ENCODE measurements around the gene NOS1AP. TPM values are rescaled to one million over a fixed set of nuclear protein-coding genes. Genes with fewer than 3 reads are reported as not detected.

NOS1AP gene
- total RNA-seq, 1 experiment from 2014 or later: 14.7 TPM

DNA sequence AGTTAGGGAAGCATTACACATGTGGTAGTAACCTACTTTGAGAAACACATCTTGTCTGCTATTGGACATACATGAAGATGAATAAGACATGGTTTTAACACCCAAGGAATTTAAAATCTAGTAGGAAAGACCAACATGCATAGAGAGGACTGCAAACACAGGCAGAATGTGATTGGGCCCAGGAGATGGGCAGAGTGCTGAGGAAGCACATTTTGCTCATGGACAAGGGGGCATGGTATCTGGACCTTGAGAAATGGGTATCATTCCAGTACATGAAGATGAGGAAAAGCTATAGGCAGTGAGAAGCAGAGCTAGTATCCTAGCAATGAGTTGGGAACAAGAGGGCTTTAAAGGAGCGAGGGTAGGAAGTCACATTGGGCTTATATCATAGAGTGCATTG, 164.4 kb downstream of the NOS1AP start (continued):
- TF ChIP-seq, protein P1, sequence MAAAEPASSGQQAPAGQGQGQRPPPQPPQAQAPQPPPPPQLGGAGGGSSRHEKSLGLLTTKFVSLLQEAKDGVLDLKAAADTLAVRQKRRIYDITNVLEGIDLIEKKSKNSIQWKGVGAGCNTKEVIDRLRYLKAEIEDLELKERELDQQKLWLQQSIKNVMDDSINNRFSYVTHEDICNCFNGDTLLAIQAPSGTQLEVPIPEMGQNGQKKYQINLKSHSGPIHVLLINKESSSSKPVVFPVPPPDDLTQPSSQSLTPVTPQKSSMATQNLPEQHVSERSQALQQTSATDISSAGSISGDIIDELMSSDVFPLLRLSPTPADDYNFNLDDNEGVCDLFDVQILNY (CRISPR knock-in tag; IDR thresholded peaks at IDR 0.05): no peak
- TF ChIP-seq ATF1 (CRISPR knock-in tag; IDR thresholded peaks at IDR 0.05): no peak

DNA sequence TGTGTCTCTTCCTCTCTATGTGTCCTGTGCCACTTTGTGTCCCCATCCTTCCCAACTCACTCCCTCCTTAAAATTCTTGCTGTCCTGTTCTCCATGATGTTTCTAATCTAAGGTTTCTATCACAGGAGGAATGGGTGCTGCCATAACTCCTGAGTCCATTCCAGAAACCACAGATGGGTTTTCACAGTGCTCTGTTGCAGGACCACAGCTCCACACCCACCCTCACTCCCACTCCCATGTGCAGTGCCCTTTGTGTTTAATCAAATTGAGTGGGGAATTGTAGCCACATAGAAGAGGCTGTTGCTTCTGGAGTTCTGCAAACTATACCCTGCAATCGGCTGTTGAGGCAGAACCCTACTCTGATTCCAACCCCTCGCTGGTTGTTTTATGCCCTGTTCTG, 165.1 kb downstream of the NOS1AP start:
- Mint-ChIP-seq H3K27me3 (ENCODE audit: low read depth) (no peaks in the 10 kb centered on the region), H3K4me1 (peaks cover 54% of the 10 kb centered on the region), H3K36me3 (no peaks in the 10 kb centered on the region), H3K4me3 (no peak overlapping the region), H3K9me3 (0 out of 2 replicates have a peak, but pooled peaks cover 3% of the 10 kb centered on the region), H3K27ac (no peak overlapping the region)
- ChIA-PET CTCF (no interaction called here), POLR2A (no interaction called here)
- TF ChIP-seq NFATC4 (CRISPR knock-in tag; IDR thresholded peaks at IDR 0.05): no peak
- no peak for TF ChIP-seq SMAD3 (CRISPR knock-in tag; IDR thresholded peaks at IDR 0.05; ENCODE audit: borderline replicate concordance)
- TF ChIP-seq, protein P1 (CRISPR knock-in tag; IDR thresholded peaks at IDR 0.05): no peak
- TF ChIP-seq, protein P2, sequence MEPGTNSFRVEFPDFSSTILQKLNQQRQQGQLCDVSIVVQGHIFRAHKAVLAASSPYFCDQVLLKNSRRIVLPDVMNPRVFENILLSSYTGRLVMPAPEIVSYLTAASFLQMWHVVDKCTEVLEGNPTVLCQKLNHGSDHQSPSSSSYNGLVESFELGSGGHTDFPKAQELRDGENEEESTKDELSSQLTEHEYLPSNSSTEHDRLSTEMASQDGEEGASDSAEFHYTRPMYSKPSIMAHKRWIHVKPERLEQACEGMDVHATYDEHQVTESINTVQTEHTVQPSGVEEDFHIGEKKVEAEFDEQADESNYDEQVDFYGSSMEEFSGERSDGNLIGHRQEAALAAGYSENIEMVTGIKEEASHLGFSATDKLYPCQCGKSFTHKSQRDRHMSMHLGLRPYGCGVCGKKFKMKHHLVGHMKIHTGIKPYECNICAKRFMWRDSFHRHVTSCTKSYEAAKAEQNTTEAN (CRISPR knock-in tag; IDR thresholded peaks at IDR 0.05): no peak
- TF ChIP-seq MXD4 (CRISPR knock-in tag; IDR thresholded peaks at IDR 0.05; ENCODE audit: borderline replicate concordance): no peak
- TF ChIP-seq, protein P3, sequence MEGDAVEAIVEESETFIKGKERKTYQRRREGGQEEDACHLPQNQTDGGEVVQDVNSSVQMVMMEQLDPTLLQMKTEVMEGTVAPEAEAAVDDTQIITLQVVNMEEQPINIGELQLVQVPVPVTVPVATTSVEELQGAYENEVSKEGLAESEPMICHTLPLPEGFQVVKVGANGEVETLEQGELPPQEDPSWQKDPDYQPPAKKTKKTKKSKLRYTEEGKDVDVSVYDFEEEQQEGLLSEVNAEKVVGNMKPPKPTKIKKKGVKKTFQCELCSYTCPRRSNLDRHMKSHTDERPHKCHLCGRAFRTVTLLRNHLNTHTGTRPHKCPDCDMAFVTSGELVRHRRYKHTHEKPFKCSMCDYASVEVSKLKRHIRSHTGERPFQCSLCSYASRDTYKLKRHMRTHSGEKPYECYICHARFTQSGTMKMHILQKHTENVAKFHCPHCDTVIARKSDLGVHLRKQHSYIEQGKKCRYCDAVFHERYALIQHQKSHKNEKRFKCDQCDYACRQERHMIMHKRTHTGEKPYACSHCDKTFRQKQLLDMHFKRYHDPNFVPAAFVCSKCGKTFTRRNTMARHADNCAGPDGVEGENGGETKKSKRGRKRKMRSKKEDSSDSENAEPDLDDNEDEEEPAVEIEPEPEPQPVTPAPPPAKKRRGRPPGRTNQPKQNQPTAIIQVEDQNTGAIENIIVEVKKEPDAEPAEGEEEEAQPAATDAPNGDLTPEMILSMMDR (IDR thresholded peaks at IDR 0.05): no peak
- TF ChIP-seq, protein P4, sequence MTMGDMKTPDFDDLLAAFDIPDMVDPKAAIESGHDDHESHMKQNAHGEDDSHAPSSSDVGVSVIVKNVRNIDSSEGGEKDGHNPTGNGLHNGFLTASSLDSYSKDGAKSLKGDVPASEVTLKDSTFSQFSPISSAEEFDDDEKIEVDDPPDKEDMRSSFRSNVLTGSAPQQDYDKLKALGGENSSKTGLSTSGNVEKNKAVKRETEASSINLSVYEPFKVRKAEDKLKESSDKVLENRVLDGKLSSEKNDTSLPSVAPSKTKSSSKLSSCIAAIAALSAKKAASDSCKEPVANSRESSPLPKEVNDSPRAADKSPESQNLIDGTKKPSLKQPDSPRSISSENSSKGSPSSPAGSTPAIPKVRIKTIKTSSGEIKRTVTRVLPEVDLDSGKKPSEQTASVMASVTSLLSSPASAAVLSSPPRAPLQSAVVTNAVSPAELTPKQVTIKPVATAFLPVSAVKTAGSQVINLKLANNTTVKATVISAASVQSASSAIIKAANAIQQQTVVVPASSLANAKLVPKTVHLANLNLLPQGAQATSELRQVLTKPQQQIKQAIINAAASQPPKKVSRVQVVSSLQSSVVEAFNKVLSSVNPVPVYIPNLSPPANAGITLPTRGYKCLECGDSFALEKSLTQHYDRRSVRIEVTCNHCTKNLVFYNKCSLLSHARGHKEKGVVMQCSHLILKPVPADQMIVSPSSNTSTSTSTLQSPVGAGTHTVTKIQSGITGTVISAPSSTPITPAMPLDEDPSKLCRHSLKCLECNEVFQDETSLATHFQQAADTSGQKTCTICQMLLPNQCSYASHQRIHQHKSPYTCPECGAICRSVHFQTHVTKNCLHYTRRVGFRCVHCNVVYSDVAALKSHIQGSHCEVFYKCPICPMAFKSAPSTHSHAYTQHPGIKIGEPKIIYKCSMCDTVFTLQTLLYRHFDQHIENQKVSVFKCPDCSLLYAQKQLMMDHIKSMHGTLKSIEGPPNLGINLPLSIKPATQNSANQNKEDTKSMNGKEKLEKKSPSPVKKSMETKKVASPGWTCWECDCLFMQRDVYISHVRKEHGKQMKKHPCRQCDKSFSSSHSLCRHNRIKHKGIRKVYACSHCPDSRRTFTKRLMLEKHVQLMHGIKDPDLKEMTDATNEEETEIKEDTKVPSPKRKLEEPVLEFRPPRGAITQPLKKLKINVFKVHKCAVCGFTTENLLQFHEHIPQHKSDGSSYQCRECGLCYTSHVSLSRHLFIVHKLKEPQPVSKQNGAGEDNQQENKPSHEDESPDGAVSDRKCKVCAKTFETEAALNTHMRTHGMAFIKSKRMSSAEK (CRISPR knock-in tag; IDR thresholded peaks at IDR 0.05; ENCODE audit: borderline replicate concordance): no peak
- TF ChIP-seq NFE2L1 (CRISPR knock-in tag; IDR thresholded peaks at IDR 0.05): no peak
- TF ChIP-seq, protein P5, sequence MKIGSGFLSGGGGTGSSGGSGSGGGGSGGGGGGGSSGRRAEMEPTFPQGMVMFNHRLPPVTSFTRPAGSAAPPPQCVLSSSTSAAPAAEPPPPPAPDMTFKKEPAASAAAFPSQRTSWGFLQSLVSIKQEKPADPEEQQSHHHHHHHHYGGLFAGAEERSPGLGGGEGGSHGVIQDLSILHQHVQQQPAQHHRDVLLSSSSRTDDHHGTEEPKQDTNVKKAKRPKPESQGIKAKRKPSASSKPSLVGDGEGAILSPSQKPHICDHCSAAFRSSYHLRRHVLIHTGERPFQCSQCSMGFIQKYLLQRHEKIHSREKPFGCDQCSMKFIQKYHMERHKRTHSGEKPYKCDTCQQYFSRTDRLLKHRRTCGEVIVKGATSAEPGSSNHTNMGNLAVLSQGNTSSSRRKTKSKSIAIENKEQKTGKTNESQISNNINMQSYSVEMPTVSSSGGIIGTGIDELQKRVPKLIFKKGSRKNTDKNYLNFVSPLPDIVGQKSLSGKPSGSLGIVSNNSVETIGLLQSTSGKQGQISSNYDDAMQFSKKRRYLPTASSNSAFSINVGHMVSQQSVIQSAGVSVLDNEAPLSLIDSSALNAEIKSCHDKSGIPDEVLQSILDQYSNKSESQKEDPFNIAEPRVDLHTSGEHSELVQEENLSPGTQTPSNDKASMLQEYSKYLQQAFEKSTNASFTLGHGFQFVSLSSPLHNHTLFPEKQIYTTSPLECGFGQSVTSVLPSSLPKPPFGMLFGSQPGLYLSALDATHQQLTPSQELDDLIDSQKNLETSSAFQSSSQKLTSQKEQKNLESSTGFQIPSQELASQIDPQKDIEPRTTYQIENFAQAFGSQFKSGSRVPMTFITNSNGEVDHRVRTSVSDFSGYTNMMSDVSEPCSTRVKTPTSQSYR (CRISPR knock-in tag; IDR thresholded peaks at IDR 0.05): no peak
- TF ChIP-seq ZNF219 (CRISPR knock-in tag; IDR thresholded peaks at IDR 0.05; ENCODE audit: borderline replicate concordance): no peak
- TF ChIP-seq TEAD1 (CRISPR knock-in tag; IDR thresholded peaks at IDR 0.05): no peak
- no peak for TF ChIP-seq SOX15 (CRISPR knock-in tag; IDR thresholded peaks at IDR 0.05)
- DNase-seq (ENCODE audit: low spot score) (no peak), ATAC-seq (no peak)

All from WTC11 (cell line).